Measurements from ENCODE around the gene LDLRAD4. TPM values are rescaled to one million over a fixed set of nuclear protein-coding genes. Genes with fewer than 3 reads are reported as not detected.

The LDLRAD4 gene
- total RNA-seq = 10 to 100 TPM; 20.4 to 40.4 (median 35.3) TPM

GRCh38 chr18:13218368-13218991 is at the start of gene LDLRAD4:
TSS of gene LDLRAD4 (plus strand) at chr18:13218760.
- Histone ChIP-seq H3K27me3 (no peaks in the 10 kb centered on the region), H3K4me1 (peaks cover 40 to 68% (median 63%) of the 10 kb centered on the region in 4 donors), H3K4me3 (peak within 1 kb of the TSS; percentile 84 to 94 (median 88)), H3K27ac (replicated peaks in 1 of 4) (peak within 1 kb of the TSS; percentile 87 to 92 (median 90)), H3K9me3 (no peaks in the 10 kb centered on the region), H3K36me3 (no peaks in the 10 kb centered on the region)
- TF ChIP-seq POLR2A (IDR thresholded peaks at IDR 0.05; ENCODE audit: low read depth) (no peak), EP300 (IDR thresholded peaks at IDR 0.05) (no peak), CTCF (IDR thresholded peaks at IDR 0.05) (no peak), POLR2AphosphoS5 (IDR thresholded peaks at IDR 0.05) (peak; percentile 37 to 50)
- intact Hi-C loops (cut with DNase I) = loop anchor here (5.0 to 10.0 kb wide), 3 partner anchors 169 to 516 kb away; no protein-coding TSS in a partner anchor
- WGBS = 14% methylated on average over 4 of the region's 57 CpGs
- no peak for DNase-seq (ENCODE audit: extremely low spot score)

GRCh38 chr18:13173578-13174145 is 44.9 kb upstream of the LDLRAD4 start:
- H3K27ac ChIP-seq (replicated peaks in 1 of 4) = no peak overlapping the region
- no peaks in the 10 kb centered on the region for H3K36me3 ChIP-seq
- TF ChIP-seq POLR2AphosphoS5 (IDR thresholded peaks at IDR 0.05) (no peak), CTCF (IDR thresholded peaks at IDR 0.05) (no peak), POLR2A (IDR thresholded peaks at IDR 0.05; ENCODE audit: low read depth) (no peak), EP300 (IDR thresholded peaks at IDR 0.05) (no peak)
- H3K4me3 ChIP-seq = no peak overlapping the region
- DNase-seq (ENCODE audit: extremely low spot score) = no peak
- no peaks in the 10 kb centered on the region for H3K4me1 ChIP-seq
- no peaks in the 10 kb centered on the region for H3K9me3 ChIP-seq
- no peaks in the 10 kb centered on the region for H3K27me3 ChIP-seq
- 89% methylated on average over 14 of the region's 14 CpGs for WGBS
- intact Hi-C loops (cut with DNase I) = no loop called here

- Histone ChIP-seq H3K36me3 (no peaks in the 10 kb centered on the region), H3K9me3 (no peaks in the 10 kb centered on the region), H3K27me3 (no peaks in the 10 kb centered on the region), H3K4me3 (no peak overlapping the region), H3K27ac (replicated peaks in 1 of 4) (no peak overlapping the region), H3K4me1 (no peaks in the 10 kb centered on the region)
- 67% methylated on average over 8 of the region's 8 CpGs for WGBS
- DNase-seq (ENCODE audit: extremely low spot score) = no peak
- no peak for TF ChIP-seq POLR2AphosphoS5 (IDR thresholded peaks at IDR 0.05)
- no peak for TF ChIP-seq CTCF (IDR thresholded peaks at IDR 0.05)
- no peak for TF ChIP-seq EP300 (IDR thresholded peaks at IDR 0.05)
- no peak for TF ChIP-seq POLR2A (IDR thresholded peaks at IDR 0.05; ENCODE audit: low read depth)
- intact Hi-C loops (cut with DNase I) = no loop called here
These were observed 43.3 kb upstream of the LDLRAD4 start for GRCh38 chr18:13175266-13175665.

GRCh38 chr18:13175754-13176210 is 42.8 kb upstream of the LDLRAD4 start:
- no peaks in the 10 kb centered on the region for H3K4me1 ChIP-seq
- H3K36me3 ChIP-seq = no peaks in the 10 kb centered on the region
- WGBS = 90% methylated on average over 6 of the region's 6 CpGs
- no peak overlapping the region for H3K4me3 ChIP-seq
- H3K27ac ChIP-seq (replicated peaks in 1 of 4) = no peak overlapping the region
- H3K9me3 ChIP-seq = no peaks in the 10 kb centered on the region
- intact Hi-C loops (cut with DNase I) = no loop called here
- no peaks in the 10 kb centered on the region for H3K27me3 ChIP-seq
- DNase-seq (ENCODE audit: extremely low spot score) = no peak
- TF ChIP-seq CTCF (IDR thresholded peaks at IDR 0.05) = no peak
- TF ChIP-seq EP300 (IDR thresholded peaks at IDR 0.05) = no peak
- no peak for TF ChIP-seq POLR2AphosphoS5 (IDR thresholded peaks at IDR 0.05)
- no peak for TF ChIP-seq POLR2A (IDR thresholded peaks at IDR 0.05; ENCODE audit: low read depth)
